Measurements from ENCODE around the gene KCNMA1. TPM values are rescaled to one million over a fixed set of nuclear protein-coding genes. Genes with fewer than 3 reads are reported as not detected.

Gene KCNMA1
- total RNA-seq, 3 donors from 2014 or later (not counting 1 experiment from before 2014, with no cell fraction given) = 0.40 to 1.8 (median 0.63) TPM

GRCh38 chr10:77397103-77397502 lies 240.5 kb downstream of the KCNMA1 start:
- Mint-ChIP-seq H3K36me3 (no peaks in the 10 kb centered on the region), H3K27ac (no peak overlapping the region), H3K9me3 (no peaks in the 10 kb centered on the region), H3K4me1 (no peaks in the 10 kb centered on the region), H3K27me3 (ENCODE audit: low read depth in 2 of 2) (peaks cover 16 to 24% of the 10 kb centered on the region in 2 donors), H3K4me3 (no peak overlapping the region)
- Histone ChIP-seq H3K9me3 (ENCODE audit: control insufficient read depth, insufficient read depth, low read length) (no peaks in the 10 kb centered on the region), H3K4me1 (ENCODE audit: control insufficient read depth, insufficient read depth, low read length) (no peaks in the 10 kb centered on the region), H3K27ac (ENCODE audit: low read length) (no peak overlapping the region), H3K36me3 (ENCODE audit: control insufficient read depth, insufficient read depth, low read length) (no peaks in the 10 kb centered on the region), H3K4me3 (ENCODE audit: low read length) (no peak overlapping the region), H3K27me3 (ENCODE audit: control insufficient read depth, insufficient read depth, low read length) (no peaks in the 10 kb centered on the region)
- ATAC-seq = no peak
- DNase-seq = no peak
- TF ChIP-seq CTCF (IDR thresholded peaks at IDR 0.05) = no peak
- intact Hi-C loops (cut with micrococcal nuclease) = no loop called here
- WGBS (ENCODE audit: insufficient coverage) = no CpG with 5 or more reads among the region's 4 CpGs

GRCh38 chr10:77396290-77396689 lies 241.3 kb downstream of the KCNMA1 start:
- no peak overlapping the region for H3K4me3 ChIP-seq (ENCODE audit: low read length)
- Mint-ChIP-seq H3K36me3 (no peaks in the 10 kb centered on the region), H3K27me3 (ENCODE audit: low read depth in 2 of 2) (peaks cover 10 to 24% of the 10 kb centered on the region in 2 donors), H3K4me1 (no peaks in the 10 kb centered on the region), H3K4me3 (no peak overlapping the region), H3K9me3 (no peaks in the 10 kb centered on the region), H3K27ac (no peak overlapping the region)
- H3K27me3 ChIP-seq (ENCODE audit: control insufficient read depth, insufficient read depth, low read length) = peaks cover 3% of the 10 kb centered on the region
- DNase-seq = no peak
- H3K9me3 ChIP-seq (ENCODE audit: control insufficient read depth, insufficient read depth, low read length) = no peaks in the 10 kb centered on the region
- H3K36me3 ChIP-seq (ENCODE audit: control insufficient read depth, insufficient read depth, low read length) = no peaks in the 10 kb centered on the region
- ATAC-seq = no peak
- no peak for TF ChIP-seq CTCF (IDR thresholded peaks at IDR 0.05)
- H3K4me1 ChIP-seq (ENCODE audit: control insufficient read depth, insufficient read depth, low read length) = no peaks in the 10 kb centered on the region
- no peak overlapping the region for H3K27ac ChIP-seq (ENCODE audit: low read length)
- intact Hi-C loops (cut with micrococcal nuclease) = no loop called here
- no CpG with 5 or more reads among the region's 2 CpGs for WGBS (ENCODE audit: insufficient coverage)

- Histone ChIP-seq H3K9me3 (ENCODE audit: control insufficient read depth, insufficient read depth, low read length) (no peaks in the 10 kb centered on the region), H3K27me3 (ENCODE audit: control insufficient read depth, insufficient read depth, low read length) (peaks cover 3% of the 10 kb centered on the region), H3K36me3 (ENCODE audit: control insufficient read depth, insufficient read depth, low read length) (no peaks in the 10 kb centered on the region), H3K4me3 (ENCODE audit: low read length) (no peak overlapping the region), H3K27ac (ENCODE audit: low read length) (no peak overlapping the region), H3K4me1 (ENCODE audit: control insufficient read depth, insufficient read depth, low read length) (no peaks in the 10 kb centered on the region)
- peaks cover 10 to 23% of the 10 kb centered on the region in 2 donors for H3K27me3 Mint-ChIP-seq (ENCODE audit: low read depth in 2 of 2)
- H3K4me3 Mint-ChIP-seq = no peak overlapping the region
- ATAC-seq (no peak), DNase-seq (no peak)
- H3K9me3 Mint-ChIP-seq = no peaks in the 10 kb centered on the region
- intact Hi-C loops (cut with micrococcal nuclease) = no loop called here
- WGBS (ENCODE audit: insufficient coverage) = 91% methylated on average over 9 of the region's 9 CpGs
- no peak overlapping the region for H3K27ac Mint-ChIP-seq
- H3K4me1 Mint-ChIP-seq = no peaks in the 10 kb centered on the region
- H3K36me3 Mint-ChIP-seq = no peaks in the 10 kb centered on the region
- no peak for TF ChIP-seq CTCF (IDR thresholded peaks at IDR 0.05)
Observed at GRCh38 chr10:77393821-77394501, 243.6 kb downstream of the KCNMA1 start.

GRCh38 chr10:77393411-77393810 lies 244.2 kb downstream of the KCNMA1 start:
- 91% methylated on average over 3 of the region's 3 CpGs for WGBS (ENCODE audit: insufficient coverage)
- H3K36me3 Mint-ChIP-seq = no peaks in the 10 kb centered on the region
- H3K27ac ChIP-seq (ENCODE audit: low read length) = no peak overlapping the region

More at GRCh38 chr10:77393411-77393810, 244.2 kb downstream of the KCNMA1 start:
- H3K4me1 Mint-ChIP-seq = no peaks in the 10 kb centered on the region
- Histone ChIP-seq H3K4me1 (ENCODE audit: control insufficient read depth, insufficient read depth, low read length) (no peaks in the 10 kb centered on the region), H3K9me3 (ENCODE audit: control insufficient read depth, insufficient read depth, low read length) (no peaks in the 10 kb centered on the region), H3K36me3 (ENCODE audit: control insufficient read depth, insufficient read depth, low read length) (no peaks in the 10 kb centered on the region), H3K27me3 (ENCODE audit: control insufficient read depth, insufficient read depth, low read length) (peaks cover 3% of the 10 kb centered on the region), H3K4me3 (ENCODE audit: low read length) (no peak overlapping the region)
- no peak for TF ChIP-seq CTCF (IDR thresholded peaks at IDR 0.05)
- H3K27me3 Mint-ChIP-seq (ENCODE audit: low read depth in 2 of 2) = peaks cover 7 to 17% of the 10 kb centered on the region in 2 donors
- no peak overlapping the region for H3K4me3 Mint-ChIP-seq
- no peak for DNase-seq
- no peaks in the 10 kb centered on the region for H3K9me3 Mint-ChIP-seq
- ATAC-seq = no peak
- intact Hi-C loops (cut with micrococcal nuclease) = no loop called here
- H3K27ac Mint-ChIP-seq = no peak overlapping the region
